Fibroblast of lung (primary cell): ENCODE measurements around the gene TRPV4. TPM values are rescaled to one million over a fixed set of nuclear protein-coding genes. Genes with fewer than 3 reads are reported as not detected.

Experiments used
- polyA plus RNA-seq, 2 donors: library from polyadenylated mRNA; depleted of rRNA in 1 of 2; stranded (reverse) in 1 of 2; unstranded in 1 of 2; fragments of >200 nt; gene quantifications; 2 replicates each; pipeline ENCODE4 v1.2.1, GENCODE V29; 2011 to 2012; ENCODE audit warnings: missing spikeins in 1 of 2
- total RNA-seq: library from RNA; depleted of rRNA; stranded (reverse); fragments of >200 nt; gene quantifications from 2 replicates; pipeline ENCODE4 v1.2.1, GENCODE V29; 2014

TRPV4 gene
- total and polyA plus RNA-seq, 2 donors (not counting 1 experiment from before 2014, with no cell fraction given), result 0.66 to 0.83 TPM

Other genes with a start within 250 kb of the TRPV4 start
- gene FAM222A, start 119.6 kb downstream of the TRPV4 start, total RNA-seq, result under 0.01 TPM in 1 of 2 replicates, not detected in the other
- gene FAM222A, start 119.6 kb downstream of the TRPV4 start, polyA plus RNA-seq, result 0.05 and 0.18 TPM in 2 replicates
- 37.8 and 51.2 TPM in 2 replicates for gene GLTP, start 47.1 kb upstream of the TRPV4 start, total RNA-seq
- 67.9 and 76.5 TPM in 2 replicates for gene GLTP, start 47.1 kb upstream of the TRPV4 start, polyA plus RNA-seq
- gene TCHP, start 66.9 kb upstream of the TRPV4 start, total RNA-seq, result 9.2 and 9.4 TPM in 2 replicates
- 10.3 and 14.0 TPM in 2 replicates for gene TCHP, start 66.9 kb upstream of the TRPV4 start, polyA plus RNA-seq
- 30.3 and 47.9 TPM in 2 replicates for gene GIT2, start 163.0 kb upstream of the TRPV4 start, total RNA-seq
- 53.5 and 54.3 TPM in 2 replicates for gene GIT2, start 163.0 kb upstream of the TRPV4 start, polyA plus RNA-seq
- gene ANKRD13A, start 166.0 kb upstream of the TRPV4 start, total RNA-seq, result 82.4 and 168 TPM in 2 replicates
- 246 and 340 TPM in 2 replicates for gene ANKRD13A, start 166.0 kb upstream of the TRPV4 start, polyA plus RNA-seq
- gene C12orf76, start 215.1 kb upstream of the TRPV4 start, total RNA-seq, result 17.2 and 20.8 TPM in 2 replicates
- gene C12orf76, start 215.1 kb upstream of the TRPV4 start, polyA plus RNA-seq, result 5.5 and 8.5 TPM in 2 replicates